PC-3 (cell line): ENCODE data around the gene CREBBP. TPM values are rescaled to one million over a fixed set of nuclear protein-coding genes. Genes with fewer than 3 reads are reported as not detected.

ENCODE experiments used
- ATAC-seq: fragments of 200-7000 bp; cut with Tn5 transposase; 2 replicates; pipeline ENCODE4 v1.9.1; 2020; ENCODE audit warnings: mild to moderate bottlenecking, moderate library complexity
- BruUV-seq: library from RNA; stranded (reverse); fragments of 400-500 nt; replicated peaks from 2 replicates; lab custom pipeline; 2021; lab: Mats Ljungman, UMichigan
- CTCF ChIA-PET: fragments of 300-600 bp; sonication (Branson Sonifier 250); formaldehyde crosslinking; loops from one replicate; lab custom pipeline; 2022; ENCODE audit warnings: antibody characterized with exemption; lab: Charles Lee
- POLR2A ChIA-PET: fragments of 300-600 bp; sonication (Branson Sonifier 250); formaldehyde crosslinking; loops from one replicate; lab custom pipeline; 2022; ENCODE audit warnings: antibody characterized with exemption; ENCODE audit not compliant: unreplicated experiment; lab: Charles Lee
- DNase-seq: peaks from one replicate; pipeline ENCODE4 v3.0.0-alpha.2; 2015
- H2AFZ ChIP-seq: fragments of 300-600 bp; sonication (generic); 2 replicates; pipeline ENCODE4 v1.6.0; 2016; ENCODE audit warnings: antibody characterized with exemption, low read length
- H3F3A ChIP-seq: fragments of 300-600 bp; sonication (generic); one replicate; pipeline ENCODE4 v1.6.0; 2017; ENCODE audit warnings: antibody characterized with exemption, low read length, control low read depth, mild to moderate bottlenecking; ENCODE audit not compliant: unreplicated experiment
- H3K27ac ChIP-seq: fragments of 300-600 bp; sonication (generic); 2 replicates; pipeline ENCODE4 v1.5.1; 2016; ENCODE audit warnings: mild to moderate bottlenecking, low read length
- H3K27me3 ChIP-seq: fragments of 300-600 bp; sonication (generic); 2 replicates; pipeline ENCODE4 v1.6.1; 2016; ENCODE audit warnings: low read length, mixed read lengths
- H3K36me3 ChIP-seq: fragments of 300-600 bp; sonication (generic); 2 replicates; pipeline ENCODE4 v1.6.1; 2016; ENCODE audit warnings: low read depth, mixed run types, low read length, mixed read lengths
- H3K4me1 ChIP-seq: fragments of 300-600 bp; sonication (generic); 2 replicates; pipeline ENCODE4 v1.5.1; 2016; ENCODE audit warnings: low read length; ENCODE audit not compliant: insufficient read depth
- H3K4me2 ChIP-seq: fragments of 300-600 bp; sonication (generic); 2 replicates; pipeline ENCODE4 v1.6.0; 2016; ENCODE audit warnings: low read length
- H3K4me3 ChIP-seq: fragments of 300-600 bp; sonication (generic); 2 replicates; pipeline ENCODE4 v1.5.1; 2016; ENCODE audit warnings: mild to moderate bottlenecking, low read length, mixed read lengths
- H3K79me2 ChIP-seq: fragments of 300-600 bp; sonication (generic); 2 replicates; pipeline ENCODE4 v1.6.1; 2017; ENCODE audit warnings: low read length, mixed read lengths
- H3K9ac ChIP-seq: fragments of 300-600 bp; sonication (generic); 2 replicates; pipeline ENCODE4 v1.6.0; 2016; ENCODE audit warnings: mild to moderate bottlenecking, low read length
- H3K9me2 ChIP-seq: fragments of 300-600 bp; sonication (generic); replicated peaks from 2 replicates; pipeline ENCODE4 v1.6.1; 2016; ENCODE audit warnings: mixed run types, low read length, mixed read lengths
- H3K9me3 ChIP-seq: fragments of 300-600 bp; sonication (generic); 2 replicates; pipeline ENCODE4 v1.6.1; 2016; ENCODE audit warnings: low read length, mixed read lengths
- H4K20me1 ChIP-seq: fragments of 300-600 bp; sonication (generic); 2 replicates; pipeline ENCODE4 v1.6.1; 2016; ENCODE audit warnings: low read length, mixed read lengths
- EZH2 ChIP-seq: fragments of 300-600 bp; sonication (generic); IDR thresholded peaks from one replicate; pipeline ENCODE4 v1.6.1; 2017; ENCODE audit warnings: antibody characterized with exemption, mild to moderate bottlenecking, low read length; ENCODE audit not compliant: unreplicated experiment
- EZH2phosphoT487 ChIP-seq: fragments of 300-600 bp; sonication (generic); IDR thresholded peaks from 2 replicates; pipeline ENCODE4 v1.6.1; 2018; ENCODE audit warnings: mild to moderate bottlenecking, antibody characterized with exemption, low read length, borderline replicate concordance
- intact Hi-C: fragments of 100-400 bp; cut with micrococcal nuclease; formaldehyde crosslinking; loops from 2 replicates; pipeline ENCODE4 v1.9.0; 2023
- total RNA-seq: library from RNA; depleted of rRNA; stranded (reverse); fragments of >200 nt; gene quantifications from 2 replicates; pipeline ENCODE4 v1.2.3, GENCODE V29; 2014
- TF ChIP-seq, protein P1 (sequence below): fragments of 300-600 bp; sonication (generic); conservative IDR thresholded peaks from 2 replicates; pipeline ENCODE4 v1.5.1; 2017; ENCODE audit warnings: antibody characterized with exemption, low read depth, mild to moderate bottlenecking, low read length

CREBBP gene
- total RNA-seq, 1 experiment from 2014 or later, result 21.9 TPM

GRCh38 chr16:3687792-3688191 lies 192.7 kb downstream of the CREBBP start:
- CTCF ChIA-PET, result no interaction called here
- TF ChIP-seq EZH2phosphoT487, result no peak
- TF ChIP-seq, protein P1, sequence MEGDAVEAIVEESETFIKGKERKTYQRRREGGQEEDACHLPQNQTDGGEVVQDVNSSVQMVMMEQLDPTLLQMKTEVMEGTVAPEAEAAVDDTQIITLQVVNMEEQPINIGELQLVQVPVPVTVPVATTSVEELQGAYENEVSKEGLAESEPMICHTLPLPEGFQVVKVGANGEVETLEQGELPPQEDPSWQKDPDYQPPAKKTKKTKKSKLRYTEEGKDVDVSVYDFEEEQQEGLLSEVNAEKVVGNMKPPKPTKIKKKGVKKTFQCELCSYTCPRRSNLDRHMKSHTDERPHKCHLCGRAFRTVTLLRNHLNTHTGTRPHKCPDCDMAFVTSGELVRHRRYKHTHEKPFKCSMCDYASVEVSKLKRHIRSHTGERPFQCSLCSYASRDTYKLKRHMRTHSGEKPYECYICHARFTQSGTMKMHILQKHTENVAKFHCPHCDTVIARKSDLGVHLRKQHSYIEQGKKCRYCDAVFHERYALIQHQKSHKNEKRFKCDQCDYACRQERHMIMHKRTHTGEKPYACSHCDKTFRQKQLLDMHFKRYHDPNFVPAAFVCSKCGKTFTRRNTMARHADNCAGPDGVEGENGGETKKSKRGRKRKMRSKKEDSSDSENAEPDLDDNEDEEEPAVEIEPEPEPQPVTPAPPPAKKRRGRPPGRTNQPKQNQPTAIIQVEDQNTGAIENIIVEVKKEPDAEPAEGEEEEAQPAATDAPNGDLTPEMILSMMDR, result no peak
- TF ChIP-seq EZH2, result no peak

DNA sequence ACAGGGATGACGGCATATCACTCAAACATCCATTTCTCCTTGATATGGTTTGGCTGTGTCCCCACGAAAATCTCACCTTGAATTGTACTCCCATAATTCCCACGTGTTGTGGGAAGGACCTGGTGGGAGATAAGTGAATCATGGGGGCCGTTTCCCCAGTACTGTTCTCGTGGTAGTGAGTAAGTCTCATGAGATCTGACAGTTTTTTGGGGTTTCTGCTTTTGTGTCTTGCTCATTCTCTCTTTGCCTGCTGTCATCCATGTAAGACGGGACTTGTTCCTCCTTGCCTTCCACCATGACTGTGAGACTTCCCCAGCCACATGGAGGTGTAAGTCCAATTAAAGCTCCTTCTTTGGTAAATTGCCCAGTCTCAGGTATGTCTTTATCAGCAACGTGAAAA lies 193.5 kb downstream of the CREBBP start:
- no TSS peak for BruUV-seq
- CTCF ChIA-PET, result no interaction called here
- POLR2A ChIA-PET, result no interaction called here

More at GRCh38 chr16:3687792-3688191, 192.7 kb downstream of the CREBBP start:
- H3K4me1 ChIP-seq, result no peaks in the 10 kb centered on the region
- intact Hi-C loops, result no loop called here
- no peak overlapping the region for H3K4me2 ChIP-seq
- H3K36me3 ChIP-seq, result peaks cover 8% of the 10 kb centered on the region
- H3K4me3 ChIP-seq, result no peak overlapping the region
- BruUV-seq, result no TSS peak
- H3F3A ChIP-seq, result no peaks in the 10 kb centered on the region
- POLR2A ChIA-PET, result no interaction called here
- no peaks in the 10 kb centered on the region for H3K27me3 ChIP-seq
- H2AFZ ChIP-seq, result no peak overlapping the region
- no peaks in the 10 kb centered on the region for H3K9me2 ChIP-seq
- no peak overlapping the region for H3K27ac ChIP-seq
- ATAC-seq (no peak), DNase-seq (no peak)
- H3K9ac ChIP-seq, result no peak overlapping the region
- H3K9me3 ChIP-seq, result no peaks in the 10 kb centered on the region
- no peaks in the 10 kb centered on the region for H4K20me1 ChIP-seq
- H3K79me2 ChIP-seq, result no peaks in the 10 kb centered on the region

DNA sequence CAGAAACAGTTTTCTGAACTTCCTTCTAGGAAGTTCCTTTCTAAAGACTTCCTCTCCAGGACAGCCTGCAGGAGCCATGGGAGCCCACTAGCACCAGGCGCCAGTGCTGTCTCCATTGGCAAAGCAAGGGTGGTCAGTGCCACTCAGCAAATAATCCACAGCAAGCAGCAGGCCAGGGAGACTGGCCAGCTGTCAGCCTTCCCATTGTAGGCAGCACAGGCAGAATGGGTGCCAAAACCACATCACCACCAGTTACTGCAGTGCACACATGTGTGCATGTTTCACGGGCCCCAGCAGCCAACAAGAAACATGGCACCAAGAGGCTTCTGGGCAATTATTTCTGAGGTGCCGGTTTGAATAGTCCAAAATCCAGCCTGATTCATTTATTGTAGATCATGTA lies 199.3 kb downstream of the CREBBP start:
- H3K27me3 ChIP-seq, result no peaks in the 10 kb centered on the region
- H3K79me2 ChIP-seq, result no peaks in the 10 kb centered on the region
- H3F3A ChIP-seq, result no peaks in the 10 kb centered on the region

More for the DNA sequence above, 193.5 kb downstream of the CREBBP start:
- Histone ChIP-seq H4K20me1 (no peaks in the 10 kb centered on the region), H3F3A (no peaks in the 10 kb centered on the region), H3K4me2 (no peak overlapping the region), H3K9ac (no peak overlapping the region), H3K4me3 (no peak overlapping the region), H3K9me3 (no peaks in the 10 kb centered on the region), H3K36me3 (peaks cover 8% of the 10 kb centered on the region), H3K27ac (no peak overlapping the region), H3K9me2 (no peaks in the 10 kb centered on the region), H3K79me2 (no peaks in the 10 kb centered on the region), H2AFZ (no peak overlapping the region), H3K4me1 (no peaks in the 10 kb centered on the region), H3K27me3 (no peaks in the 10 kb centered on the region)
- no peak for DNase-seq
- no peak for ATAC-seq
- TF ChIP-seq EZH2phosphoT487, result no peak
- TF ChIP-seq, protein P1, result no peak
- no peak for TF ChIP-seq EZH2
- intact Hi-C loops, result no loop called here

More for the DNA sequence above, 199.3 kb downstream of the CREBBP start:
- H3K27ac ChIP-seq, result no peak overlapping the region
- no peaks in the 10 kb centered on the region for H4K20me1 ChIP-seq
- no peak overlapping the region for H3K4me3 ChIP-seq
- no peaks in the 10 kb centered on the region for H3K9me2 ChIP-seq
- H3K4me1 ChIP-seq, result no peaks in the 10 kb centered on the region
- DNase-seq, result no peak
- no peak overlapping the region for H2AFZ ChIP-seq
- H3K9ac ChIP-seq, result no peak overlapping the region
- peaks cover 8% of the 10 kb centered on the region for H3K36me3 ChIP-seq
- CTCF ChIA-PET, result no interaction called here
- TF ChIP-seq, protein P1, result no peak
- TF ChIP-seq EZH2phosphoT487 (no peak), EZH2 (no peak)
- POLR2A ChIA-PET, result no interaction called here
- no peaks in the 10 kb centered on the region for H3K9me3 ChIP-seq
- intact Hi-C loops, result no loop called here
- no TSS peak for BruUV-seq
- H3K4me2 ChIP-seq, result no peak overlapping the region
- ATAC-seq, result no peak
